ENCODE results near the gene ANKRD24.

DNA sequence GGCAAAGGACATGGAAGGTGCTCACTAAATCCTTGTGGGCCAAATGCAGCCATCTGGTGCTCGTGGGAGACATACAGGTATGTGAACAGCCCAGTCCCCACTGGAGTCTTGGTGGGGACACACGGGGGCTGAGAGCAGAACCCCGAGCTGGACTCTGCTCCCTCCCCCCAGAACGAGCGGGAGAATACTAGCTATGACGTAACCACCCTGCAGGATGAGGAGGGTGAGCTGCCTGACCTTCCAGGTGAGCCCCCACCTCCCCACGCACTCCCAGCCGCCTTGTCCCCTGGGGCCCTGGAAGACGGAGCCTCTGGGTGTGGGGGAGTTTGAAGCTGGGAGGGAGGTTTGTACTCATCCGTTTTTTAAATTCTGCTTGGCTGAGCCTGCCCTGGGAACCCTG is 33.3 kb downstream of the ANKRD24 start:
- TF ChIP-seq TOX (CRISPR knock-in tag; IDR thresholded peaks at IDR 0.05; ENCODE audit: borderline replicate concordance) = no peak
- TF ChIP-seq, protein P1, sequence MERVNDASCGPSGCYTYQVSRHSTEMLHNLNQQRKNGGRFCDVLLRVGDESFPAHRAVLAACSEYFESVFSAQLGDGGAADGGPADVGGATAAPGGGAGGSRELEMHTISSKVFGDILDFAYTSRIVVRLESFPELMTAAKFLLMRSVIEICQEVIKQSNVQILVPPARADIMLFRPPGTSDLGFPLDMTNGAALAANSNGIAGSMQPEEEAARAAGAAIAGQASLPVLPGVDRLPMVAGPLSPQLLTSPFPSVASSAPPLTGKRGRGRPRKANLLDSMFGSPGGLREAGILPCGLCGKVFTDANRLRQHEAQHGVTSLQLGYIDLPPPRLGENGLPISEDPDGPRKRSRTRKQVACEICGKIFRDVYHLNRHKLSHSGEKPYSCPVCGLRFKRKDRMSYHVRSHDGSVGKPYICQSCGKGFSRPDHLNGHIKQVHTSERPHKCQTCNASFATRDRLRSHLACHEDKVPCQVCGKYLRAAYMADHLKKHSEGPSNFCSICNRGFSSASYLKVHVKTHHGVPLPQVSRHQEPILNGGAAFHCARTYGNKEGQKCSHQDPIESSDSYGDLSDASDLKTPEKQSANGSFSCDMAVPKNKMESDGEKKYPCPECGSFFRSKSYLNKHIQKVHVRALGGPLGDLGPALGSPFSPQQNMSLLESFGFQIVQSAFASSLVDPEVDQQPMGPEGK (CRISPR knock-in tag; IDR thresholded peaks at IDR 0.05; ENCODE audit: borderline replicate concordance) = no peak
- no peak for TF ChIP-seq ZFP3 (CRISPR knock-in tag; IDR thresholded peaks at IDR 0.05)
- TF ChIP-seq ZNF70 (CRISPR knock-in tag; IDR thresholded peaks at IDR 0.05) = no peak
- TF ChIP-seq OSR1 (CRISPR knock-in tag; IDR thresholded peaks at IDR 0.05) = no peak
- no peak for TF ChIP-seq ESRRG (CRISPR knock-in tag; IDR thresholded peaks at IDR 0.05)
- TF ChIP-seq PPARA (CRISPR knock-in tag; IDR thresholded peaks at IDR 0.05; ENCODE audit: borderline replicate concordance) = no peak
- no peak for TF ChIP-seq ARNTL (CRISPR knock-in tag; IDR thresholded peaks at IDR 0.05; ENCODE audit: borderline replicate concordance, low read depth)
- no peak for TF ChIP-seq ZNF8 (CRISPR knock-in tag; IDR thresholded peaks at IDR 0.05)
- TF ChIP-seq RARB (CRISPR knock-in tag; IDR thresholded peaks at IDR 0.05) = no peak

Data from SK-N-SH treated with all-trans-retinoic acid at 6 μM for 48 hours (cell line).